ENCODE results near the gene AXL. TPM values are rescaled to one million over a fixed set of nuclear protein-coding genes. Genes with fewer than 3 reads are reported as not detected.

Gene AXL
- total and polyA plus RNA-seq, 7 donors, result 3.3 to 13.6 (median 8.4) TPM

GRCh38 chr19:41244117-41244516 lies 25.1 kb downstream of the AXL start:
- TF ChIP-seq, protein P1, sequence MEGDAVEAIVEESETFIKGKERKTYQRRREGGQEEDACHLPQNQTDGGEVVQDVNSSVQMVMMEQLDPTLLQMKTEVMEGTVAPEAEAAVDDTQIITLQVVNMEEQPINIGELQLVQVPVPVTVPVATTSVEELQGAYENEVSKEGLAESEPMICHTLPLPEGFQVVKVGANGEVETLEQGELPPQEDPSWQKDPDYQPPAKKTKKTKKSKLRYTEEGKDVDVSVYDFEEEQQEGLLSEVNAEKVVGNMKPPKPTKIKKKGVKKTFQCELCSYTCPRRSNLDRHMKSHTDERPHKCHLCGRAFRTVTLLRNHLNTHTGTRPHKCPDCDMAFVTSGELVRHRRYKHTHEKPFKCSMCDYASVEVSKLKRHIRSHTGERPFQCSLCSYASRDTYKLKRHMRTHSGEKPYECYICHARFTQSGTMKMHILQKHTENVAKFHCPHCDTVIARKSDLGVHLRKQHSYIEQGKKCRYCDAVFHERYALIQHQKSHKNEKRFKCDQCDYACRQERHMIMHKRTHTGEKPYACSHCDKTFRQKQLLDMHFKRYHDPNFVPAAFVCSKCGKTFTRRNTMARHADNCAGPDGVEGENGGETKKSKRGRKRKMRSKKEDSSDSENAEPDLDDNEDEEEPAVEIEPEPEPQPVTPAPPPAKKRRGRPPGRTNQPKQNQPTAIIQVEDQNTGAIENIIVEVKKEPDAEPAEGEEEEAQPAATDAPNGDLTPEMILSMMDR (IDR thresholded peaks at IDR 0.05), result no peak
- intact Hi-C loops (cut with DNase I), result no loop called here
- ATAC-seq (no peak), DNase-seq (no peak)
- Histone ChIP-seq H3K4me1 (no peaks in the 10 kb centered on the region), H3K36me3 (ENCODE audit: insufficient read depth in 1 of 2, low read depth in 1 of 2) (peaks cover 0 to 20% of the 10 kb centered on the region in 2 donors), H3K27me3 (ENCODE audit: insufficient read depth in 3 of 3, low read length in 2 of 3) (peaks cover 0 to 5% (median 0%) of the 10 kb centered on the region in 3 donors), H3K9me3 (no peaks in the 10 kb centered on the region), H3K27ac (no peak overlapping the region), H3K4me3 (no peak overlapping the region)
- 75 to 89% (median 88%) methylated on average over 4 of the region's 4 CpGs for WGBS, 3 donors

- Histone ChIP-seq H3K27ac (no peak overlapping the region), H3K27me3 (ENCODE audit: insufficient read depth in 3 of 3, low read length in 2 of 3) (peaks cover 0 to 4% (median 0%) of the 10 kb centered on the region in 3 donors), H3K36me3 (ENCODE audit: insufficient read depth in 1 of 2, low read depth in 1 of 2) (peaks cover 0 to 23% of the 10 kb centered on the region in 2 donors), H3K9me3 (no peaks in the 10 kb centered on the region), H3K4me3 (no peak overlapping the region), H3K4me1 (no peaks in the 10 kb centered on the region)
- intact Hi-C loops (cut with DNase I), result no loop called here
- no peak for DNase-seq
- TF ChIP-seq, protein P1 (IDR thresholded peaks at IDR 0.05), result no peak
- ATAC-seq, result no peak
- WGBS, 3 donors, result 75 to 78% (median 77%) methylated on average over 3 of the region's 3 CpGs
These were observed 26.8 kb downstream of the AXL start for GRCh38 chr19:41245843-41246242.

- peaks cover 0 to 15% (median 0%) of the 10 kb centered on the region in 3 donors for H3K27me3 ChIP-seq (ENCODE audit: insufficient read depth in 3 of 3, low read length in 2 of 3)
- TF ChIP-seq, protein P1 (IDR thresholded peaks at IDR 0.05), result no peak
- 94 to 98% (median 94%) methylated on average over 4 of the region's 4 CpGs for WGBS, 3 donors
- no peak for ATAC-seq
- H3K36me3 ChIP-seq (ENCODE audit: insufficient read depth in 1 of 2, low read depth in 1 of 2), result peaks cover 0 to 24% of the 10 kb centered on the region in 2 donors
- H3K4me1 ChIP-seq, result no peaks in the 10 kb centered on the region
- DNase-seq, result no peak
- no peak overlapping the region for H3K4me3 ChIP-seq
- intact Hi-C loops (cut with DNase I), result no loop called here
- H3K9me3 ChIP-seq, result no peaks in the 10 kb centered on the region
- no peak overlapping the region for H3K27ac ChIP-seq
These were observed 29.9 kb downstream of the AXL start for GRCh38 chr19:41248895-41249294.

DNA sequence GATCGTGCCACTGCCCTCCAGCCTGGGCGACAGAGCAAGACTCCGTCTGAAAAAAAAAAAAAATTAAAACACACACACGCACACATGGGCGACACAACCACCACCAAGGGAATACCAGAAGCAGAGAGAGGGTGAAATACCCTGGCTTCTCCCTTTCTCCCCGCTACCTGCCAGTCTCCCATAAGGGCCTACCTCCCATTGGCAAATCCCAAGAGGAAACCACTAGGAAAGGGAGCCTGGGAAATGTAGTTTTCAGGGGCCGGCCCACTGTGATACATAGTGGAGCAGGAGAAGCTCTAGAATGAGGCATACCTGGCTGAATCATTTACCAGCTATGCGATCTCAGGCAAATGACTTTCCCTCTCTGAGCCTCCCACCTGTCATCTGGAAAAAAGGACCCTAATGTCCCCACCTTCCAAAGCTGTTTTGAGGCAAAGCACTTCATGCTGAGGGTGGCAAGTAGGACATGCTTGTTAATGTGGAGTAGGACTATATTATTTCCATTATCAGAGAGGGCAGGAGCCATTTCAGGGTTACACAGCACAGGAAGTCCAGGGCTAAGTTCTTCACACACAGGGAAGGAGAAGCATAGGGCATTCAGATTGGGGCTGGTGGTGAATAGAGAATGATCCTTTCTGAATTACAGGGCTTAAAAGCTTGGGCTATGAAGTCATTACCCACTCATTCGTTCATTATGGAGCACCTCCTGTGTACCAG lies 30.8 kb downstream of the AXL start:
- Histone ChIP-seq H3K4me3 (no peak overlapping the region), H3K9me3 (no peaks in the 10 kb centered on the region), H3K27me3 (ENCODE audit: insufficient read depth in 3 of 3, low read length in 2 of 3) (peaks cover 0 to 15% (median 0%) of the 10 kb centered on the region in 3 donors), H3K27ac (no peak overlapping the region), H3K4me1 (no peaks in the 10 kb centered on the region), H3K36me3 (ENCODE audit: insufficient read depth in 1 of 2, low read depth in 1 of 2) (peaks cover 0 to 24% of the 10 kb centered on the region in 2 donors)
- intact Hi-C loops (cut with DNase I), result no loop called here
- ATAC-seq (no peak), DNase-seq (no peak)
- WGBS, 3 donors, result 86 to 94% (median 90%) methylated on average over 9 of the region's 9 CpGs
- TF ChIP-seq, protein P1 (IDR thresholded peaks at IDR 0.05), result no peak

All from psoas muscle (tissue), 8 donors.